Left cardiac atrium (tissue), 4 donors: ENCODE measurements around the gene CCDC33. TPM values are rescaled to one million over a fixed set of nuclear protein-coding genes. Genes with fewer than 3 reads are reported as not detected.
A peak's percentile ranks its signal among the peaks of the same experiment; 100 is the strongest.

Experiments used
- ATAC-seq, 2 donors: fragments of 200-7000 bp; cut with Tn5 transposase; one replicate each; pipeline ENCODE4 v1.9.1; 2020; ENCODE audit warnings: mild to moderate bottlenecking in 2 of 2, moderate library complexity in 2 of 2
- DNase-seq: peaks from one replicate; pipeline ENCODE4 v3.0.0-alpha.2; 2020
- intact Hi-C, 2 donors: fragments of 100-400 bp; cut with DNase I; formaldehyde crosslinking; loops; one replicate each; pipeline versions ENCODE4 v1.14.1 to v1.15.1; 2022 to 2023
- long read RNA-seq: library from polyadenylated mRNA; unstranded; transcript quantifications from one replicate; pipeline ENCODE4 v2.0.0, GENCODE V29; 2021
- total RNA-seq, 2 donors: library from RNA; stranded (reverse); fragmentation: NEBNext Ultra II Directional; extraction: Animal tissue kit (Norgen Biotek cat#: 25700); gene quantifications; one replicate each; pipeline ENCODE4 v1.2.1, GENCODE V29; 2021
- donor health status: DM: no; HTN: yes; CAD: no.
- donor health status: DM: no; HTN: yes; CAD: no; lungs with severe emphysema.
- donor health status: DM: yes; HTN: yes; CAD: no.
- donor health status: Dilated cardiomyopathy.

Gene CCDC33
- total RNA-seq, result not detected
- long read RNA-seq, result 0 reads

DNA sequence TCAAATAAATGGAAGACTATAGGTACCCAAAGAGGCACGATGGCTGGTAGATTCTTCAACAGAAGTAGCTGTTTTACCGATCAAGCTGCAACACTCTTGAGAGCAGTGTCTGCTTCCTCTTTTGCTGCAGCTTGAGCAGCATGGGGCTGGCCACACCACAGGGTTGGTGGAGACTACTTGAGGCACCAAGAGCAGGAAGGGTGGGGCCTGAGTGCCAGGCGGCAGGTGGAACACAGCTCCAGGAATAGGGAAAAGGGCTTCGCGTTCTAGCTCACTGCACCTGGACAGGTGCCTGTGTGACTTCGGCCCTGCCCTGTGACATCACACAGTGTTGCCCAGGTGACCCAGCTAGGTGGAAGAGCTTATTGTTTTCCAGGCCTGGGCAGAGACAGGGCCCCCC lies at the start of gene CCDC33:
TSS of gene CCDC33 (plus strand) at position 365 of the 400 bp plus-strand sequence. CDS start 394 bp downstream, outside the sequence.
- no peak for ATAC-seq
- intact Hi-C loops, result no loop called here
- DNase-seq, result no peak

- DNase-seq, result no peak
- ATAC-seq, result no peak
- intact Hi-C loops, result no loop called here
Observed at GRCh38 chr15:74188216-74188615, 47.9 kb upstream of the CCDC33 start.

GRCh38 chr15:74191798-74192197 lies 44.3 kb upstream of the CCDC33 start:
- DNase-seq (no peak), ATAC-seq (no peak)
- intact Hi-C loops, result no loop called here

DNA sequence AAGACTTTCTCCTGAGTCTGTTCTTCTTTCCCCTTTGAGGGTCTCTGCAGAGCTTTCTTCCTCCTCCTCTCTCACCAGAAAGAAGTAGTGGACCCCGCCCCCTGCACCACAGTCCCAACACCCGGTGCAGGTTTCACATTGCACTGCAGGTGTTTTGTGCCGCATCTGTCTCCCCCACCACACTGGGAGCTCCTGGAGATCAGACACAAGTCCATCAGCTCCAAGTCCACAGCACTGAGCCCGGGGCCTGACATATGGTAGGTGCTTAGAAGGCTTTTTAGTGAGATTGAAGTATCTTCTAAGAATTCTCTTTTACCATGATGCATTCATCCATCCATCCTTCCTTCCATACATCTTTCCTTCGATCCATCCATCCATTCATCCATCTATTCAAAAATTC lies 43.4 kb upstream of the CCDC33 start:
- intact Hi-C loops, result no loop called here
- ATAC-seq, result no peak
- DNase-seq, result no peak

DNA sequence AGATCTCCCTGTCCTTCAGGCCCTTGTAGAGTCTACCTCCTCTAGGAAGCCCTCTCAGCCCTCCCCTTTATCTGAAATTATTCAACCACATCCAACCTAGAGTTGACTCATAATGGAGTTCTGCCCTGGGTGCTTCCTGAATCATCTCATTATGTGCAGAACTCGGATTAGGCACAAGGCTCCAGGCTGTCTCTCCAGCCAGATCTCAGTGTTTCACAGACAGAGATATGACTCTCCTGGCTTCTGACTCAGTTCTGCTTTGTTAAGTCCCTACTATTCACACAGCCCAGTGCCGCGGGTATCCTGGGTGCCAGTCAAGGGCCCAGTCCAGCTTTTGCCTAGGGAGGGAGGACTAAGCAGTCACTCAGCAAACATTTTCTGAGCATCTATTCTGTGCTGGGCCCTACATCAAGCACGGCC lies 42.8 kb upstream of the CCDC33 start:
- no peak for DNase-seq
- peak in 1 of 2 donors; percentile 61 for ATAC-seq
- intact Hi-C loops, result no loop called here

DNA sequence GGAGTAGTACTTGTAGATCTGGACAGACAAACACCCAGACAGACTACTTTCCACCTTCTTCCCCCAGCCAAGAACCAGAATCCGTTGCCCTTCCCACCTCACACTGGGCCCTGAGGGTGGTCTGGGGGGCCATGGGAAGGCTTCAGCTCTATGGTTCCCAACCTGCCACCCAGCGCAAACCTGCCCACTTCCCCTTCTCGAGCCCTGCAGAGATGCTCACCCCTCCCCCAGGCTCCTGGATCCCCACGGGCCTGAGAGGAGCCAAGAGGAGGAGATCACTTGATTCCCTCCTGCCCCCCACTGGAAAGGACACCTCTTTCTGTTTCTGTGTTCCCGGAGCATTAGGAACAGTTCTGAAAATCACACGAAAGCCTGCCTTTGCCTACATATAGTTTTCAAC lies 42.2 kb upstream of the CCDC33 start:
- intact Hi-C loops, result no loop called here
- no peak for DNase-seq
- ATAC-seq, result no peak

GRCh38 chr15:74194572-74195559 lies 41.3 kb upstream of the CCDC33 start:
- DNase-seq (no peak), ATAC-seq (no peak)
- intact Hi-C loops, result no loop called here

GRCh38 chr15:74196175-74196574 lies 40.0 kb upstream of the CCDC33 start:
- intact Hi-C loops, result no loop called here
- peak; percentile 80 for DNase-seq
- ATAC-seq, result peak; percentile 29 to 57

GRCh38 chr15:74197176-74197965 lies 38.8 kb upstream of the CCDC33 start:
- DNase-seq (no peak), ATAC-seq (no peak)
- intact Hi-C loops, result no loop called here

DNA sequence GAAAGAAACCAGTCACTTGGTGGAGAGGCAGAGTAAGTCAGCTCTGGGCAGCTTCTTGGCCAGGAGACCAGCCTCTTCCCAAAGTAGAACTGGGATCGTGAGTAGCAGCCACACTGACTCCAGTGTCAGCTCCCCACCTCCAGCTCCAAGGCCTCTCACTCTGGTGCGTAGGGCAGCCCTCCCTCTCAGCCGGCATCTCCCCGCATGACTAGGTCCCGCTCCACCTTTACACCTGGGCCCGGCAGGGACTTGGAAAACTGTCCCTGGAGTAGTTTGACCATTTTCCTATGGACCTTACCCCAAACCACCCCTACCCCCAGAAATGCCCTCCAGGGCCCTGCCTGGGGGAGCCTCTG lies 36.9 kb upstream of the CCDC33 start:
- ATAC-seq (no peak), DNase-seq (no peak)
- intact Hi-C loops, result no loop called here

DNA sequence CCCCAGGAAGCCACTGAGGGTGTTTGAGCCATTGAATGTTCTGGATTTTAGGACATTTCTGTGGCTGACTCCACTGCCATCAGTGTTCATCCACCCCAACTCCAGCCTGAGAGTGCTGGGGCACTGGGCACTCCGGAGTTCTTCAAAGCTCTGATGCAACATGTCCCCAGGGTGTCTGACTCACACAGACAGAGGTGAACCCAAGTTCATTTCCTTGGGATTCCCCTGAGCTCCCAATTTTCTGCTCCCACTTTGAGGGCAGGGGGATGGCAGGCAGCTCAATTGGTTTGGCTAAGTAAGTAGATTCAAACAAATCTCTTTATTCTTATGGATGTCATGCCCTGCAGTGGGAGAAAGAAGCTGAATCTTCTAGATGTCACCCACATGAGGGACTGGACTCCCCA lies 35.7 kb upstream of the CCDC33 start:
- ATAC-seq (peak in 1 of 2 donors; percentile 22), DNase-seq (peak; percentile 68)
- intact Hi-C loops, result no loop called here

GRCh38 chr15:74200871-74201419 lies 35.2 kb upstream of the CCDC33 start:
- DNase-seq (no peak), ATAC-seq (no peak)
- intact Hi-C loops, result no loop called here

GRCh38 chr15:74201710-74202420 lies 34.3 kb upstream of the CCDC33 start:
- ATAC-seq, result no peak
- intact Hi-C loops, result no loop called here
- DNase-seq, result no peak

DNA sequence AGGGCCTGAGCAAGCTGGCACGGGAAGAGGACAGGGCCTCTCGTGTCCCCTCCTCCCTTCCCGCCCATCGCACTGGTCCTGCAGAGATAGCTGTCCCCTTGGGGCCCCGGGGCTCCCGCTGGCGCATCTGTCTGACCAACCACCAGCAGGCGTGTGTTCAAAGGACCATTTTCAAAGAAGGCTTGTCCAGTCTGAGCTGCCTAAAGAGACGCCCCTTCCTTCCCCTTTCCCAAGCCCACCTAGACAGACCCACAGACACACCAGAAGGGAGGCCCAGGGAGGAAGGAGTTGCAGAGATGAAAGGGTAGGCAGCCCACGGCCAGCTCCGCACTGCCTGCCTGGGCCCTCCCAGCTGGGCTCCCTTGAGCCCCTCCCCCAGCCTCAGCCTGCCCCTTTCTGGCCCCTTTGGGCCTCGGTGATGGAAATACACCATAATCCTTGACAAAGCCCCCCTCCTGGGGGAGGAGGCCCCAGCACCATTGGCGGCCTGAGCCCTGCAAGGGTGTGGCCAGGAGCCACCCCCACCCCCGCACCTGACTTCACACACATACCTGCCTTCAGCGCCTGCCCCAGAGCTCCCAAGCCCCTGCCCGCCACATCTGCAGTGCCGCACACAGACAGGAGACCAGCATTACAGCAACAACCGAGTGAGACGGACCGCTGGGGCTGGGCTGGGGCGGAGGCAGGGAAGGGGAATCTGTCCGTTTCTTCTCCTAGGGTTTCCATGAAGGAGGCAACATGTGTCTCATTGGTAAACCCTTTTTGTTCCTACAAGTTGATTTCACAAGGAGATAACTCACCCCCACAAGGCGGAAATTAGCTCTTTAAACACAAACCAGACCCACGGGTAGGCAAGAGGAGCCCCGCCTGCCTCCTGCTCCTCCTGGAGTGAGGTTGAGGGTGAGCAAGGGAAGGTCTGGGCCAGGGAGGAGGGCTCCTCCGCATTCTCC lies 33.4 kb upstream of the CCDC33 start, which contains the start of gene STRA6:
TSS of gene STRA6 (minus strand) at position 336 of the 950 bp plus-strand sequence. CDS start 520 bp downstream, outside the sequence.
- ATAC-seq, result no peak
- intact Hi-C loops, result no loop called here
- no peak for DNase-seq

- intact Hi-C loops, result no loop called here
- ATAC-seq (peak; percentile 57 to 78), DNase-seq (peak; percentile 79)
Observed at GRCh38 chr15:74203914-74204431, 32.2 kb upstream of the CCDC33 start.

GRCh38 chr15:74205582-74205947 lies 30.6 kb upstream of the CCDC33 start:
- no peak for DNase-seq
- intact Hi-C loops, result no loop called here
- ATAC-seq, result no peak

DNA sequence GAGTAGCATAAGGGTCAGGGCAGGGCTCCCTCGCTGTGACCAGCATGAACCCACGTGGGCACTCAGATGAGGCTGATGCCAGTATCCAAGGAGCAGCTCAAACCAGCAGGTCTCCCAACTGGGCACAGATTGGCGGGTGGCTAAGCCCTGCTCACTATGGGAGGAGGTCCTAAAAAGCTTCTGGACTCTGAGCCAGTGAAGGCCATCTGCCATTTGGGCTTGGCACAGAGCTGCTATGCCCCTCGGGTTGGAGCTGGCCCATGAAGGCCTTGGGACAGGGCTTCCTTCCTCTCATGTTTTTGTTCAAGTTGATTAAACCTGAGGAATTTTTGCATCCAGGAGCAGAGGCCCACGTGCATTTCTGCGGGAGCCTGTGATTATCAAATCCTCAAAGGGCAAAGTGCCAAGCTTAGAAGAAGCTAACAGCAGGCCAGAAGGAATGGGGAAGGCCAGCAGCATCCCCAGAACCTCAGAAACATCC lies 29.3 kb upstream of the CCDC33 start:
- no peak for DNase-seq
- ATAC-seq, result peak in 1 of 2 donors; percentile 17
- intact Hi-C loops, result no loop called here
